Measurements from ENCODE around the gene DNHD1. TPM values are rescaled to one million over a fixed set of nuclear protein-coding genes. Genes with fewer than 3 reads are reported as not detected.

DNHD1 gene
- total and polyA plus RNA-seq, 2 of the 13 experiments (the other 11 are each of a cell fraction or from before 2014, with no cell fraction given): 2.7 to 9.3 TPM

DNA sequence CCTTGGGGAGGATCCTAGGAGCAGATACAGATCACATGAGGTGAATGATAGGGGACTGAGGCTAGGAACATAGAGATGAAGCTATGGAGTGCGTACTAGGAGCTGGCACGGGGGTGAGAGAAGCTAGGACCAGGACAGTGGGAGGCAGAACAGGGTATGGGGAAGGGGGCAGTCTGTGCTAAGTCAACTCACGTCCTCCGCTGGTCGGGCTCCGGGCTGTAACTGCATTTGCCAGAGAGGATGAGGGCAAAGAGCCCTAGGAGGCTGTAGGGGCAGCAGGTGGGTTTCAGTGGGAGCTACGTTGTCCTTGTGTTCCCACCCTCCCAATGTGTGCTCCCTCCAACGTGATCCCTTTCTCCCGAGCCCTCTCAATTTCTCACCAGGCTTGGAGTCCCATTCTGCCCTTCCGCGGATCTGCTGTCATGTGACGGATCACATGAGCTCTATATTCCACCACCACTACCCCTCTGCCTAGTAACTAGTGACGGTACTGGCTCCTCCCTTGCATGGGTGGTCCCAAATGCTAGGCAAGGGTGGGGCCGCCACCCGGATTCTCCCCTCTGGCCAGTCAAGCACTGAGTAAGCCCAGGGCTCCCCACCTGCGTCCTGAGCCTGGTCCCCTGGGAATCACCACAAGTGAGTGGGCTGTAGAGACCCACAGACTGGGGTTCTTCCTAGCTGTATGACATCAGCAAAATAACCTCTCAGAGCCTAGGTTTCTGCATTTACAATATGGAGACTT lies 122.1 kb downstream of the DNHD1 start, which contains the start of gene TPP1 (continued):
- TF ChIP-seq ELK4 (CRISPR knock-in tag; IDR thresholded peaks at IDR 0.05; ENCODE audit: borderline replicate concordance) (no peak), ETV5 (CRISPR knock-in tag; IDR thresholded peaks at IDR 0.05; ENCODE audit: borderline replicate concordance) (0 out of 2 replicates have a peak, but pooled peaks have one; percentile 37), BHLHE40 (IDR thresholded peaks at IDR 0.05; ENCODE audit: low read length) (peak; percentile 83), ATF7-NPFF (CRISPR knock-in tag; IDR thresholded peaks at IDR 0.05; ENCODE audit: low read depth) (peak; percentile 71), FOXK1 (CRISPR knock-in tag; IDR thresholded peaks at IDR 0.05; ENCODE audit: borderline replicate concordance, low read depth) (peak; percentile 39; the same call in 1 of the 2 replicates), SMAD3 (CRISPR knock-in tag; IDR thresholded peaks at IDR 0.05) (peak; percentile 46; the same call in 1 of the 2 replicates), FOXA3 (CRISPR knock-in tag; IDR thresholded peaks at IDR 0.05) (peak; percentile 42; the same call in 1 of the 2 replicates), NFIC (IDR thresholded peaks at IDR 0.05; ENCODE audit: low read length) (peak; percentile 43; the same call in 1 of the 2 replicates), HNRNPL (IDR thresholded peaks at IDR 0.05; ENCODE audit: low read depth, low read length) (peak; percentile 68; the same call in 1 of the 2 replicates), KDM2A (CRISPR knock-in tag; IDR thresholded peaks at IDR 0.05; ENCODE audit: borderline replicate concordance, low read depth) (0 out of 2 replicates have a peak, but pooled peaks have one; percentile 41), HMG20B (CRISPR knock-in tag; conservative IDR thresholded peaks at IDR 0.05) (0 out of 2 replicates have a peak, but pooled peaks have one; percentile 33)
- TF ChIP-seq, protein P1, sequence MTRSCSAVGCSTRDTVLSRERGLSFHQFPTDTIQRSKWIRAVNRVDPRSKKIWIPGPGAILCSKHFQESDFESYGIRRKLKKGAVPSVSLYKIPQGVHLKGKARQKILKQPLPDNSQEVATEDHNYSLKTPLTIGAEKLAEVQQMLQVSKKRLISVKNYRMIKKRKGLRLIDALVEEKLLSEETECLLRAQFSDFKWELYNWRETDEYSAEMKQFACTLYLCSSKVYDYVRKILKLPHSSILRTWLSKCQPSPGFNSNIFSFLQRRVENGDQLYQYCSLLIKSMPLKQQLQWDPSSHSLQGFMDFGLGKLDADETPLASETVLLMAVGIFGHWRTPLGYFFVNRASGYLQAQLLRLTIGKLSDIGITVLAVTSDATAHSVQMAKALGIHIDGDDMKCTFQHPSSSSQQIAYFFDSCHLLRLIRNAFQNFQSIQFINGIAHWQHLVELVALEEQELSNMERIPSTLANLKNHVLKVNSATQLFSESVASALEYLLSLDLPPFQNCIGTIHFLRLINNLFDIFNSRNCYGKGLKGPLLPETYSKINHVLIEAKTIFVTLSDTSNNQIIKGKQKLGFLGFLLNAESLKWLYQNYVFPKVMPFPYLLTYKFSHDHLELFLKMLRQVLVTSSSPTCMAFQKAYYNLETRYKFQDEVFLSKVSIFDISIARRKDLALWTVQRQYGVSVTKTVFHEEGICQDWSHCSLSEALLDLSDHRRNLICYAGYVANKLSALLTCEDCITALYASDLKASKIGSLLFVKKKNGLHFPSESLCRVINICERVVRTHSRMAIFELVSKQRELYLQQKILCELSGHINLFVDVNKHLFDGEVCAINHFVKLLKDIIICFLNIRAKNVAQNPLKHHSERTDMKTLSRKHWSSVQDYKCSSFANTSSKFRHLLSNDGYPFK (CRISPR knock-in tag; IDR thresholded peaks at IDR 0.05; ENCODE audit: borderline replicate concordance): 0 out of 2 replicates have a peak, but pooled peaks have one; percentile 13

All from HepG2 (cell line).